ENCODE measurements around the gene DACT2.
"Not testable (repeated sequence)": the region's sequence is repeated elsewhere in the genome, so short reads cannot be mapped to it uniquely, and the experiment has no call there.

The DACT2 gene

DNA sequence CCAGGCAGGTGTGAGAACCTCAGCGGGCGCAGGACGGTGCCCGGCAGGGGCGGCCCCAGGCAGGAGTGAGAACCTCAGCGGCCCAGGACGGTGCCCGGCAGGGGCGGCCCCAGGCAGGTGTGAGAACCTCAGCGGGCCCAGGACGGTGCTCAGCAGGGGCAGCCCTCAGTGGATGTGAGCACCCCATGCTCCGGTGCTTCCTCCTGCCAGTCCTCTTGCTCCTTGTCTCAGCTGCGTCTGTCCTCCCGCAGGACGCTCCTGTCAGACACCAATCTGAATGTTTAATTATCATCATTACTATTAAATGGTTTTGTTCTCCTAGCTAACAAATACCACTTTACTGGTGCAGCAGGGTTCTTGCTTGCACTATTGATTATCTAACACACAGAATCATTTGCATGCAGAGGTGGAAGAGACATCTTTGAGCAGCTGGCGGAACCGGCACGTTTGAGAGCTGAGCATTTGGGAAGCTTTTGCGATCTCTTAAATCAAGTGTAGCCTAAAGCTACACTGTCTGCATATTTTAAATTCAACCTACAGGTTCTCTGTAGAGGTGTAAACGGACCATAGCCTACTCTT, 39.4 kb upstream of the DACT2 start:
- H2AFZ ChIP-seq (ENCODE audit: low read depth, low read length), result no peak overlapping the region
- H3K79me2 ChIP-seq (ENCODE audit: insufficient read depth, low read length), result no peaks in the 10 kb centered on the region
- H3K36me3 ChIP-seq (ENCODE audit: insufficient read depth, low read length), result no peaks in the 10 kb centered on the region
- H3K4me3 ChIP-seq (ENCODE audit: low read depth in 1 of 2, low read length in 2 of 2), result no peak overlapping the region
- H3K9me3 ChIP-seq (ENCODE audit: insufficient read depth, low read length, severe bottlenecking), result peaks cover 2% of the 10 kb centered on the region
- H3K27ac ChIP-seq (ENCODE audit: low read length), result no peak overlapping the region
- H3K4me1 ChIP-seq (ENCODE audit: insufficient read depth, low read length), result no peaks in the 10 kb centered on the region
- DNase-seq, result no peak
- no peaks in the 10 kb centered on the region for H4K20me1 ChIP-seq (ENCODE audit: insufficient read depth, low read length)
- TF ChIP-seq, protein P1, sequence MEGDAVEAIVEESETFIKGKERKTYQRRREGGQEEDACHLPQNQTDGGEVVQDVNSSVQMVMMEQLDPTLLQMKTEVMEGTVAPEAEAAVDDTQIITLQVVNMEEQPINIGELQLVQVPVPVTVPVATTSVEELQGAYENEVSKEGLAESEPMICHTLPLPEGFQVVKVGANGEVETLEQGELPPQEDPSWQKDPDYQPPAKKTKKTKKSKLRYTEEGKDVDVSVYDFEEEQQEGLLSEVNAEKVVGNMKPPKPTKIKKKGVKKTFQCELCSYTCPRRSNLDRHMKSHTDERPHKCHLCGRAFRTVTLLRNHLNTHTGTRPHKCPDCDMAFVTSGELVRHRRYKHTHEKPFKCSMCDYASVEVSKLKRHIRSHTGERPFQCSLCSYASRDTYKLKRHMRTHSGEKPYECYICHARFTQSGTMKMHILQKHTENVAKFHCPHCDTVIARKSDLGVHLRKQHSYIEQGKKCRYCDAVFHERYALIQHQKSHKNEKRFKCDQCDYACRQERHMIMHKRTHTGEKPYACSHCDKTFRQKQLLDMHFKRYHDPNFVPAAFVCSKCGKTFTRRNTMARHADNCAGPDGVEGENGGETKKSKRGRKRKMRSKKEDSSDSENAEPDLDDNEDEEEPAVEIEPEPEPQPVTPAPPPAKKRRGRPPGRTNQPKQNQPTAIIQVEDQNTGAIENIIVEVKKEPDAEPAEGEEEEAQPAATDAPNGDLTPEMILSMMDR (IDR thresholded peaks at IDR 0.05; ENCODE audit: borderline replicate concordance, extremely low read depth, low read length, poor library complexity, severe bottlenecking), result no peak
- no peak for TF ChIP-seq EZH2 (IDR thresholded peaks at IDR 0.05; ENCODE audit: borderline replicate concordance, low read depth, low read length, severe bottlenecking)
- H3K9ac ChIP-seq (ENCODE audit: low read depth, low read length), result no peak overlapping the region
- no peak overlapping the region for H3K4me2 ChIP-seq (ENCODE audit: insufficient read depth, low read length)
- ATAC-seq (ENCODE audit: insufficient read depth, low read depth), result no peak
- H3K27me3 ChIP-seq (ENCODE audit: insufficient read depth, low read length, poor library complexity), result no peaks in the 10 kb centered on the region

DNA sequence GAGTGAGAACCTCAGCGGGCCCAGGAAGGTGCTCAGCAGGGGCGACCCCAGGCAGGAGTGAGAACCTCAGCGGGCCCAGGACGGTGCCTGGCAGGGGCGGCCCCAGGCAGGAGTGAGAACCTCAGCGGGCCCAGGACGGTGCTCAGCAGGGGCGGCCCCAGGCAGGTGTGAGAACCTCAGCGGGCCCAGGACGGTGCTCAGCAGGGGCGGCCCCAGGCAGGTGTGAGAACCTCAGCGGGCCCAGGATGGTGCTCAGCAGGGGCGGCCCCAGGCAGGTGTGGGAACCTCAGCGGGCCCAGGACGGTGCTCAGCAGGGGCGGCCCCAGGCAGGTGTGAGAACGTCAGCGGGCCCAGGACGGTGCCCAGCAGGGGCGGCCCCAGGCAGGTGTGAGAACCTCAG, 37.3 kb upstream of the DACT2 start:
- not testable (repeated sequence) for H3K79me2 ChIP-seq (ENCODE audit: insufficient read depth, low read length); H3K27ac ChIP-seq (ENCODE audit: low read length); H3K36me3 ChIP-seq (ENCODE audit: insufficient read depth, low read length); H4K20me1 ChIP-seq (ENCODE audit: insufficient read depth, low read length); H3K9ac ChIP-seq (ENCODE audit: low read depth, low read length); H3K4me3 ChIP-seq (ENCODE audit: low read depth in 1 of 2, low read length in 2 of 2); H3K9me3 ChIP-seq (ENCODE audit: insufficient read depth, low read length, severe bottlenecking); H3K4me1 ChIP-seq (ENCODE audit: insufficient read depth, low read length); H3K27me3 ChIP-seq (ENCODE audit: insufficient read depth, low read length, poor library complexity); ATAC-seq (ENCODE audit: insufficient read depth, low read depth); H3K4me2 ChIP-seq (ENCODE audit: insufficient read depth, low read length); H2AFZ ChIP-seq (ENCODE audit: low read depth, low read length); DNase-seq

DNA sequence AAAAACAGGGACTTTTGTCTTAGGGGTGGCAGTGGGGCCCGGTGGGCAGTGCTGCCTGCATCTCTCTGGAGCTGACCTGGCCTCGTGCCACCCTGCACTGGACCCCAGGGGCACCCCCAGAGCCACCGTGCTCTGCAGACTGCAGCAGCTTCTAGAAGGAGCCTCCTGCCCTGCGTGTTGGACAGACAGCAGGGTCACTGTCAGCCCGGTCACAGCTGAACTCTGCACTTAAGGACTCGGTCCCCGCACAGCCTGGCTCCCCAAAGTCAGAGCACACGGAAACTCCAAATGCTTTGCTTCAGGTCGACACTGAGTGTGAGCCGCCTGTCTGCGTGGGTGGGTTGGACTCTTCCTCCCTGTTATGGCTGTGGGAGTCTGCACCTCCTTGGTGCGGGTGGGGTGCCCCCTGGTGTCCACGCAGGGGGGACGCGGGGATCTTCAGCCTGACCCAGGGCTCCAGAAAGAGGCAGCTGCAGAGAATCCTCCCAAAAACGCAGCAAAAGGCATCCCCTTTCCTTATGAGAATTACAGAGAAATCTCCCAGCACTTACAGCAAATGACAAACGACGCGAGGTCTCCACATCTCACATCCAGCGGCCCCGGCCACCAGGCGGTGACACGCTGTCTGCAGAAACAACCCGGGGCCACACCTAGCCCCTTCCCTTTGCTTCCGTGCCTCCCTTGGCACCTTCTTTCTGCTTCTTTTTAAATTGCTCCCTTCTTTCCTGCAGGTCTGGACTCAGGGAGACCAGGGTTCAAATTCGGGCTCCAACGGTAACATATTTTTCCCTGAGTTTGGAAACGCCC, 36.3 kb upstream of the DACT2 start:
- Histone ChIP-seq H3K9ac (ENCODE audit: low read depth, low read length) (no peak overlapping the region), H3K9me3 (ENCODE audit: insufficient read depth, low read length, severe bottlenecking) (peaks cover 4% of the 10 kb centered on the region), H4K20me1 (ENCODE audit: insufficient read depth, low read length) (no peaks in the 10 kb centered on the region), H2AFZ (ENCODE audit: low read depth, low read length) (no peak overlapping the region), H3K27ac (ENCODE audit: low read length) (no peak overlapping the region), H3K4me2 (ENCODE audit: insufficient read depth, low read length) (no peak overlapping the region), H3K27me3 (ENCODE audit: insufficient read depth, low read length, poor library complexity) (no peaks in the 10 kb centered on the region), H3K36me3 (ENCODE audit: insufficient read depth, low read length) (no peaks in the 10 kb centered on the region), H3K4me1 (ENCODE audit: insufficient read depth, low read length) (no peaks in the 10 kb centered on the region), H3K79me2 (ENCODE audit: insufficient read depth, low read length) (no peaks in the 10 kb centered on the region), H3K4me3 (ENCODE audit: low read depth in 1 of 2, low read length in 2 of 2) (no peak overlapping the region)
- no peak for TF ChIP-seq EZH2 (IDR thresholded peaks at IDR 0.05; ENCODE audit: borderline replicate concordance, low read depth, low read length, severe bottlenecking)
- TF ChIP-seq, protein P1 (IDR thresholded peaks at IDR 0.05; ENCODE audit: borderline replicate concordance, extremely low read depth, low read length, poor library complexity, severe bottlenecking), result peak; percentile 50
- ATAC-seq (ENCODE audit: insufficient read depth, low read depth), result peak; percentile 68; the same call in 2 of the 3 replicates
- peak; percentile 36 for DNase-seq

- Histone ChIP-seq H3K4me3 (ENCODE audit: low read depth in 1 of 2, low read length in 2 of 2) (no peak overlapping the region), H3K9me3 (ENCODE audit: insufficient read depth, low read length, severe bottlenecking) (peaks cover 4% of the 10 kb centered on the region), H3K27ac (ENCODE audit: low read length) (no peak overlapping the region), H3K36me3 (ENCODE audit: insufficient read depth, low read length) (no peaks in the 10 kb centered on the region), H3K79me2 (ENCODE audit: insufficient read depth, low read length) (no peaks in the 10 kb centered on the region), H3K4me2 (ENCODE audit: insufficient read depth, low read length) (no peak overlapping the region), H3K27me3 (ENCODE audit: insufficient read depth, low read length, poor library complexity) (no peaks in the 10 kb centered on the region), H4K20me1 (ENCODE audit: insufficient read depth, low read length) (no peaks in the 10 kb centered on the region), H2AFZ (ENCODE audit: low read depth, low read length) (no peak overlapping the region), H3K4me1 (ENCODE audit: insufficient read depth, low read length) (no peaks in the 10 kb centered on the region), H3K9ac (ENCODE audit: low read depth, low read length) (no peak overlapping the region)
- no peak for TF ChIP-seq EZH2 (IDR thresholded peaks at IDR 0.05; ENCODE audit: borderline replicate concordance, low read depth, low read length, severe bottlenecking)
- TF ChIP-seq, protein P1 (IDR thresholded peaks at IDR 0.05; ENCODE audit: borderline replicate concordance, extremely low read depth, low read length, poor library complexity, severe bottlenecking), result no peak
- ATAC-seq (ENCODE audit: insufficient read depth, low read depth), result no peak
- DNase-seq, result no peak
These were observed 34.8 kb upstream of the DACT2 start for GRCh38 chr6:168354338-168354737.
